Aorta (tissue), 5 donors: ENCODE data around the gene SGCA. TPM values are rescaled to one million over a fixed set of nuclear protein-coding genes. Genes with fewer than 3 reads are reported as not detected.

Experiments
- ATAC-seq: fragments of 200-7000 bp; cut with Tn5 transposase; one replicate; pipeline ENCODE4 v1.9.1; 2022; ENCODE audit warnings: moderate library complexity; ENCODE audit not compliant: low FRiP score
- DNase-seq, 2 donors: peaks; one replicate each; pipeline ENCODE4 v3.0.0-alpha.2; 2020
- H3K27ac ChIP-seq, 2 donors: one replicate each; pipeline ENCODE4 v1.5.1; 2013; ENCODE audit warnings: low read length in 2 of 2, mild to moderate bottlenecking in 2 of 2, moderate library complexity in 2 of 2, control low read depth in 1 of 2, inconsistent platforms in 1 of 2, low read depth in 1 of 2
- H3K27me3 ChIP-seq, 2 donors: one replicate each; pipeline ENCODE4 v1.6.1; 2013; ENCODE audit warnings: control low read depth in 1 of 2, low read length in 1 of 2, mild to moderate bottlenecking in 1 of 2, moderate library complexity in 1 of 2; ENCODE audit not compliant: insufficient read depth in 2 of 2, control insufficient read depth in 1 of 2
- H3K36me3 ChIP-seq, 2 donors: one replicate each; pipeline ENCODE4 v1.6.1; 2013; ENCODE audit warnings: control low read depth in 1 of 2, low read length in 1 of 2, mild to moderate bottlenecking in 1 of 2; ENCODE audit not compliant: insufficient read depth in 2 of 2, control insufficient read depth in 1 of 2
- H3K4me1 ChIP-seq, 2 donors: one replicate each; pipeline ENCODE4 v1.6.1; 2013; ENCODE audit warnings: low read length in 2 of 2, control low read depth in 1 of 2, mild to moderate bottlenecking in 1 of 2, moderate library complexity in 1 of 2; ENCODE audit not compliant: insufficient read depth in 2 of 2, control insufficient read depth in 1 of 2
- H3K4me3 ChIP-seq, 2 donors: one replicate each; pipeline ENCODE4 v1.5.1; 2013; ENCODE audit warnings: low read length in 2 of 2, control low read depth in 1 of 2, mild to moderate bottlenecking in 1 of 2
- H3K9me3 ChIP-seq: one replicate; pipeline ENCODE4 v1.6.1; 2013; ENCODE audit warnings: mild to moderate bottlenecking, low read length; ENCODE audit not compliant: control insufficient read depth
- WGBS, 2 donors: extraction: QIAGEN DNeasy Blood & Tissue Kit; methylation state at CpG; one replicate each; pipeline ENCODE4 v1.1.7; 2013; 5-methylcytosine and 5-hydroxymethylcytosine counted together
- intact Hi-C, 2 donors: fragments of 100-400 bp; cut with DNase I; formaldehyde crosslinking; loops; one replicate each; pipeline versions ENCODE4 v1.14.2 to v1.15.0; 2022
- polyA plus RNA-seq, 2 donors: library from polyadenylated mRNA; stranded (reverse); fragments of 200-250 nt; gene quantifications; one replicate each; pipeline ENCODE4 v1.2.3, GENCODE V29; 2013
- total RNA-seq, 2 donors: library from RNA; stranded (reverse); fragmentation: NEBNext Ultra II Directional; extraction: Animal tissue kit (Norgen Biotek cat#: 25700); gene quantifications; one replicate each; pipeline ENCODE4 v1.2.1, GENCODE V29; 2021
- donor health status: healthy with polysubstance abuse.
- donor health status: Bipolar disorder and iron deficiency.
- donor health status: DM: no; HTN: no; CAD: no.
- donor health status: DM: no; HTN: no; CAD: no.
- donor health status: DM: yes; HTN: yes; CAD: no.

Gene SGCA
- total and polyA plus RNA-seq, 4 donors = 86.4 to 198 (median 92.2) TPM

DNA sequence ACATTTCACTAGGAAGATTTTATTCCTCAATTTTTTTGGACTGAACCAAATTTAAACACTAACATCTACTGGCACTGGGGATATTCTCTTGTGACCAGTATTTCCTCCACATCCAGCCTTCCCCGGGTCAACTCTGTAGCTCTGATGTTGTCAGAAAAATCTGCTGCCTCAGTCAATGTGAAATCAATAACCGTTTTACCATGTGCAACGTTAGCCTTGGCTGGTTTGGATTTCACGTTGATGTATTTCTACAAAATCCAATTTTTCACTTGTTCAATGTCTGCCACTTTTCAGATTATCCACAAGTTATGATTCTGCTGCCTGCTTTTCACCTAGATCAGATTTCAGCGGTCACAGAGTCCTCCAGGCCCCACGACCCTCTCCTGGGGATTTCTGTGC lies 7.1 kb downstream of the SGCA start:
- Histone ChIP-seq H3K27ac (peak overlapping the region; percentile 78 to 91), H3K27me3 (no peaks in the 10 kb centered on the region), H3K4me1 (peaks cover 0 to 3% of the 10 kb centered on the region in 2 donors), H3K36me3 (no peaks in the 10 kb centered on the region), H3K4me3 (no peak overlapping the region), H3K9me3 (no peaks in the 10 kb centered on the region)
- ATAC-seq (no peak), DNase-seq (peak in 1 of 2 donors; percentile 4)
- 36 to 41% methylated on average over 6 of the region's 6 CpGs for WGBS, 2 donors
- intact Hi-C loops = no loop called here

DNA sequence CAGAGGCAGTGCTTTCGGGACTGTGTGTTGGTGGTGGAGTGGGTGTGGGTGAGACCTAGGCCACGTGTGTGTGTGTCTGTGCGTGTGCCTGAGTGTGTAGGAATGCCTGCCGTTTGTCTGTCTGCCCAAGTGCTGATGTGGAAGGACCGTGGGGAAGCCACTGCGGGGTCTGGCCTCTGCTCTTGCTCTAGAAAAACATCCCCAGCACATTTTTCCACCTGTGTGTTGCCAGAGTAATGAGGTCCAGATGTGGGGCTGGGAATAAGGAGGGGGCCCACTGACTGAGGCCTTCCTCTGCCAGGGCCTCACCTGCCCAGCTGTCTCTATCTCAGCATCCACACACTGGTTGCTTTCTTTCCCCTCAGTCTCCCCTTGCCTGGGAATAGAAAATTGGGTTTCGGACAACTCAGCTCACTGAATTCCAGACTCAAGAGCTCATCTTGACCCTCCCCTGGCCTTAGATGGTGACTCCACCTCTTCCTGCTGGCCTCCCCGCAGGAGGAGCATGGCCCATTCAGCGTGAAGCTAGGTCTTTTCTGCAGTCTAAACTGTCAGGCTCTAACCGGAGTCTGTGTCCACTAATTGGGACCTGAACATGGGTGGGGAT lies 7.6 kb downstream of the SGCA start:
- peak overlapping the region; percentile 78 to 91 for H3K27ac ChIP-seq
- ATAC-seq (peak; percentile 42), DNase-seq (peak; percentile 80 to 87)
- H3K27me3 ChIP-seq = no peaks in the 10 kb centered on the region
- intact Hi-C loops = no loop called here
- H3K36me3 ChIP-seq = no peaks in the 10 kb centered on the region
- WGBS, 2 donors = 6 to 9% methylated on average over 10 of the region's 10 CpGs
- H3K9me3 ChIP-seq = no peaks in the 10 kb centered on the region
- H3K4me1 ChIP-seq = peaks cover 0 to 3% of the 10 kb centered on the region in 2 donors
- H3K4me3 ChIP-seq = no peak overlapping the region

- no peaks in the 10 kb centered on the region for H3K9me3 ChIP-seq
- H3K27ac ChIP-seq = peak overlapping the region in 1 of 2 donors; percentile 52
- no peak overlapping the region for H3K4me3 ChIP-seq
- H3K36me3 ChIP-seq = no peaks in the 10 kb centered on the region
- no peaks in the 10 kb centered on the region for H3K27me3 ChIP-seq
- H3K4me1 ChIP-seq = peaks cover 0 to 3% of the 10 kb centered on the region in 2 donors
- intact Hi-C loops = no loop called here
- DNase-seq (peak in 1 of 2 donors; percentile 41), ATAC-seq (no peak)
- 77 to 83% methylated on average over 6 of the region's 6 CpGs for WGBS, 2 donors
Measured at GRCh38 chr17:50174444-50174843, 8.6 kb downstream of the SGCA start.

DNA sequence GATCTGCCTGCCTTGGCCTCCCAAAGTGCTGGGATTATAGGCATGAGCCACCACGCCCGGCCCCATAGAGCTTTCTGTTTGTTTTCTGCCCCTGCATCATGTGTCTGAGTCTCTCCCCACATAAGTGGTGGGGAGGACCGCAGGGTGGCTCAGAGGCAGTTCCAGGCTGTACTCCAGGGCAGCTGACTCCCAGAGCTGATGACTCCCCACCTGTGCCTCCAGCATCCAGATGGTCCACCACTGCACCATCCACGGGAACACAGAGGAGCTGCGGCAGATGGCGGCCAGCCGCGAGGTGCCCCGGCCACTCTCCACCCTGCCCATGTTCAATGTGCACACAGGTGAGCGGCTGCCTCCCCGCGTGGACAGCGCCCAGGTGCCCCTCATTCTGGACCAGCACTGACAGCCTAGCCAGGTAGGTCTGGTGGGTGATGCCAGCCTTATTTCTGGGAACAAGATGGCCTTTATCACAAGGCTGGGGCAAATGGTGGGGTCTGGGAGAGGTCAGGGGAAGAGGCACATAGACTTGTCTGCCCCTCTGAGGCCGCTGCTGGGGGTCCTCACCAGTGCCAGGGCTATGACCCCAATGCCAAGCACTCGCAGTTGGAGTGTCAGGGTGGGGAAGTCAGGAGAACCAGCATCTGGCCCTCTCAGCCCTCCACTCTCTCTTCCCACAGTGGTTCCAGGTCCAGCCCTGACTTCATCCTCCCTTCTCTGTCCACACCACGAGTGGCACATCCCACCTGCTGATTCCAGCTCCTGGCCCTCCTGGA lies 9.4 kb downstream of the SGCA start:
- intact Hi-C loops = no loop called here
- Histone ChIP-seq H3K36me3 (no peaks in the 10 kb centered on the region), H3K4me1 (peaks cover 0 to 3% of the 10 kb centered on the region in 2 donors), H3K27ac (peak overlapping the region; percentile 24 to 91), H3K9me3 (no peaks in the 10 kb centered on the region), H3K4me3 (no peak overlapping the region), H3K27me3 (no peaks in the 10 kb centered on the region)
- 89 to 91% methylated on average over 16 of the region's 16 CpGs for WGBS, 2 donors
- ATAC-seq (no peak), DNase-seq (peak; percentile 50 to 67)

DNA sequence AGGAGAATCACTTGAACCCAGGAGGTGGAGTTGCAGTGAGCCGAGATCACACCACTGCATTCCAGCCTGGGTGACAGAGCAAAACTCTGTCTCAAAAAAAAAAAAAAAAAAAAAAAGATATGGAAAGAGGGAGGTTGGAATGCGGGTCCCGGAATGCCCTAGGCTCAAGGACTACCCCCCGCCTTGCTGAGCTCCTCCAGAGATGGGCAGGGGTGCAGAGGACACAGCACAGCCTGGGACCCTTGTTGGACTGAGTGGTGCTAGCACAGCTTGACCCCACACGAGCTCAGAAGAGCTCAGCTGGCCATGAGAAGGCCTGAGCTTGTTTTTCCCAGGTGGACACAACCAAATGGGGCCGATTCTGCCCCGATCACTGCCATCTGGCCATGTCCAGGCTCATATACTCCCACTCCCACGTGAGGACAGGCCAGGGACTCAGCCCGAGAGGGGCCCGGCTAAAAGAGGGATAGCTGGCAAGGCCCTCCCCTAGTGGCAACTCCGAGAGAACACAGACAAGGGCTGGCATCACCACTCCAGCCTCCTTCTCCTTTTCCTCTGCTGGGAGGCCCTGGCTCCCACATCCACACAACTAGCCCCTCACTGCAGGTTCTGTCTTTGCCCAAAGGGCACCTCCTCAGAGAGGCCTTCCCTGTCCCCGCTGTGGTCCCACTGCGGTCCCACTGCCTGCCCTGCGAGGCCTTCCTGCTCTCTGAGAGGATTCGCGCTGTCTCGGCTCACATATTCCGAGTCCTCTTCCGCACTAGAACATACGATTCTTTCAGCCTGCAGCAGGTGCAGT lies 11.0 kb downstream of the SGCA start:
- WGBS, 2 donors = 69 to 71% methylated on average over 20 of the region's 20 CpGs
- ATAC-seq (no peak), DNase-seq (peak; percentile 53 to 64)
- Histone ChIP-seq H3K9me3 (no peaks in the 10 kb centered on the region), H3K36me3 (no peaks in the 10 kb centered on the region), H3K27me3 (no peaks in the 10 kb centered on the region), H3K4me3 (no peak overlapping the region), H3K4me1 (peaks cover 0 to 3% of the 10 kb centered on the region in 2 donors), H3K27ac (peak overlapping the region; percentile 62 to 100)
- intact Hi-C loops = no loop called here

DNA sequence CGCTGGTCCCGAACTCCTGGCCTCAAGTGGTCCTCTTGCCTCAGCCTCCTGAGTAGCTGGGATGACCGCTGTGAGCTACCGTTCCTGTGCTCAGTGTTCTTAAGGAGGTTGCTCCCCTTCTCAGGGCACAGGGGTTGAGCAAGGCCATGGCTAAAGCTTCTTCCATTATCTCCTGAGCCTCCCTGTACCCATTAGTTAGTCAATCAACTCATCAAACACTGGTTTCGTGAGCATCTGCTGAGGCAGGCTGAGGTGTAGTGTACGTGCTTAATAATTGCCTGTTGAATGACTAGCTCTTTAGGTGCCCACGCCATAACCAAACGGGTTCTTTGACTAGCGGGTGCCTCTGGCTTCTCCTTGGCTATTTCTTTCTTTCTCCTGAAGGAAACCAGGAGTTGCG lies 11.7 kb downstream of the SGCA start:
- DNase-seq (peak in 1 of 2 donors; percentile 56), ATAC-seq (no peak)
- H3K9me3 ChIP-seq = no peaks in the 10 kb centered on the region
- no peak overlapping the region for H3K4me3 ChIP-seq
- H3K27ac ChIP-seq = peak overlapping the region; percentile 62 to 100
- H3K36me3 ChIP-seq = no peaks in the 10 kb centered on the region
- intact Hi-C loops = no loop called here
- 49 to 51% methylated on average over 10 of the region's 10 CpGs for WGBS, 2 donors
- peaks cover 0 to 3% of the 10 kb centered on the region in 2 donors for H3K4me1 ChIP-seq
- H3K27me3 ChIP-seq = no peaks in the 10 kb centered on the region

DNA sequence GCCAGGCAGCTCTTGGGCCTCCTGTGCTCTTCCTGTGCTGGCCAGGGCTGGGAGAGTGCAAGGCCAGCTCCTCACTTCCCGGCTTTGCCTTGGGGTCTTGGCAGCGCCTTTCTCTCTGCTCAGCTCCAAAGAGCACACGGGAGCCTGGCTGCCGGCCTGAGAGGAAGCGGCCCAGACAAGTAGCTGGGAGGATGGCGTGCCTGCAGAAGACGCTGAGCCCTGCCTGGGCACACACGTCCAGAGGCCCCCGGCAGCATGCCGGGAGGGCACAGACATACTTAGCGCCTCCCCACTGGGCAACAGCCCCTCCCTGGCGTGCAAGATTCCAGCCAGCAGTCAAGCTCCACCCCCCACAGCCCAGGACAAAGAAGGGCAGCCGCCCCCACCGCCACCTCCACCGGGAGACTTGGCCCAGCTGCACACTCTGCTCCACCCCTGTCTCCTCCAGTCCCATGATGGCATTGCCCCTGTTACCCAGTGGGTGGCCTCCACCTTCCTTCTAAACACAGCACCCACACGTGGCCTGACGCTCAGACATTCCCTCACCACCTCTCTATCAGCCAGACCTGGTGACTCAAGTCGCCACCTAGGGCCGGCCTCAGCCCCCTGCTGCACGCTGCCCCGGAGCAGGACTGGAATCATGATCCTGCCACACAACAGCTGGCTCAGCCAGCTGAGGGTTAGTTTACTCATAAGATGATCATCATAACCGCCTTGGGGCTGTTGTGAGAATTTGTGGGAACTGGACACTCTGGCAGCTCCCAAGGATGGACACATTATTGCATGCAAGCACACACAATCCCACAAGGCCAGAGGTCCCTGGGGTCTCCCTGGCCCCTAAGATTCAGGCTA lies 12.4 kb downstream of the SGCA start:
- peak; percentile 88 for ATAC-seq
- H3K9me3 ChIP-seq = no peaks in the 10 kb centered on the region
- H3K4me3 ChIP-seq = no peak overlapping the region
- H3K27ac ChIP-seq = peak overlapping the region; percentile 62 to 100
- intact Hi-C loops = no loop called here
- H3K4me1 ChIP-seq = peaks cover 0 to 3% of the 10 kb centered on the region in 2 donors
- H3K36me3 ChIP-seq = no peaks in the 10 kb centered on the region
- DNase-seq = peak; percentile 95
- no peaks in the 10 kb centered on the region for H3K27me3 ChIP-seq
- WGBS, 2 donors = 1 to 3% methylated on average over 19 to 22 of the region's 22 CpGs

- H3K9me3 ChIP-seq = no peaks in the 10 kb centered on the region
- 93% methylated on average over 4 of the region's 4 CpGs for WGBS, 2 donors
- DNase-seq (peak in 1 of 2 donors; percentile 57), ATAC-seq (no peak)
- H3K4me1 ChIP-seq = peaks cover 0 to 3% of the 10 kb centered on the region in 2 donors
- H3K27ac ChIP-seq = no peak overlapping the region
- no peak overlapping the region for H3K4me3 ChIP-seq
- intact Hi-C loops = no loop called here
- no peaks in the 10 kb centered on the region for H3K36me3 ChIP-seq
- H3K27me3 ChIP-seq = no peaks in the 10 kb centered on the region
Measured at GRCh38 chr17:50180111-50180510, 14.3 kb downstream of the SGCA start.
